ENCODE data around the gene ARHGEF28.

The ARHGEF28 gene

DNA sequence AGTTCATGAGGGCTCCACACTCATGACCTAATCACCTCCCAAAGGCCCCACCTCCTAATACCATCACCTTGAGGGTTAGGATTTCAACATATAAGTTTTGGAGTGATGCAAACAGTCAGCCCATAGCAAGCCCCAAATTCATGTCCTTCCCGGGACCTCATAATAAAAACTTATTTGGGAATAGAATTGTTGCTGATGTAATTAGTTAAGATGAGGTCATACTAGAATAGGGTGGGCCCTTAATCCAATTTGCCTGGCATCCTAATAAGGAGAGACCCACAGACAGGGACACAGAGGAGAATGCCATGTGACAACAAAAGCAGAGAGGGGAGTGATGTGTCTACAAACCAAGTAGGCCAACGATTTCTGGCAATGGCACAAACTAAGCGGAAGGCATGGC, 347.1 kb downstream of the ARHGEF28 start:
- Mint-ChIP-seq H3K9me3 (ENCODE audit: low read depth) (no peaks in the 10 kb centered on the region), H3K36me3 (no peaks in the 10 kb centered on the region), H3K27ac (no peak overlapping the region), H3K27me3 (peaks cover 1% of the 10 kb centered on the region), H3K4me1 (ENCODE audit: low read depth) (no peaks in the 10 kb centered on the region), H3K4me3 (no peak overlapping the region)

DNA sequence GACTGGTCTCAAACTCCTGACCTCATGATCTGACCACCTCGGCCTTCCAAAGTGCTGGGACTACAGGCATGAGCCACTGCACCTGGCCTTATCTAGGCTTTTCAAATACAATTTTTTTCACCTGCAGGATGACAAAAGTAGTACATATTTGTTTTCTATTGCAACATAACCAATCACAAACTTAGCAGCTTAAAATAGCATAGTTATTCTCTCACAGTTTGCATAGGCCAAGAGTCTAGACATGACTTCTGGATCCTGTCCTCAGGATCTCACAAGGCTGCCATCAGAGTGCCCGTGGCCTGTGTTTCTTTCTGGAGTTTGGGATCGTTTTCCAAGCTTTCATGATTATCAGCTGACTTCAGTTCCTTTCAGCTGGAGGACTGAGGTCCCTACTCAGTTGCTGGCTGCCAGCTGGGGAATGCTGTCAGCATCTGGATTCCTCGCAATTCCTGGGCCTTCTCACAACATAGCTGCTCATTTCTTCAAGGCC, 348.9 kb downstream of the ARHGEF28 start:
- Mint-ChIP-seq H3K9me3 (ENCODE audit: low read depth) (no peaks in the 10 kb centered on the region), H3K36me3 (no peaks in the 10 kb centered on the region), H3K27me3 (peaks cover 1% of the 10 kb centered on the region), H3K4me1 (ENCODE audit: low read depth) (no peaks in the 10 kb centered on the region), H3K4me3 (no peak overlapping the region), H3K27ac (no peak overlapping the region)

DNA sequence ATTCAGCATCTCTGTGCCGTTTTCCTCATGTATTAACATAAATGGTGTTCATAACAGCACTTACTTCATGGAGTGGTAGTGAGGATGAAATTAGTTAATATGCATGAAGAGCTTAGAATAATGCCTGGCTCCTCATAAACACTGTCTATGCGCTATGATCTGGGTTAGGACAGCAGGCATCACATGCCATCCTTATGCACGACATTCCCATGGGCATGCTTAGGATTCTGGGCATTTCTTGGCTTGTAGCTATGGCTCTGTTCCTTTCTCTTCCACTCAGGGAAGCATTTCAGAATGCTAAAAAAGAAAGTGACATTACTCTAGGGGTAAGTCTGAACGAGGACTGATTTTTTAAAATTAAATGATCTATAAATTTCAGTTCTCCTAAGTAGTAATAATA, 349.8 kb downstream of the ARHGEF28 start:
- H3K4me1 Mint-ChIP-seq (ENCODE audit: low read depth): no peaks in the 10 kb centered on the region
- no peaks in the 10 kb centered on the region for H3K27me3 Mint-ChIP-seq
- no peak overlapping the region for H3K27ac Mint-ChIP-seq
- no peaks in the 10 kb centered on the region for H3K9me3 Mint-ChIP-seq (ENCODE audit: low read depth)
- H3K4me3 Mint-ChIP-seq: no peak overlapping the region
- no peaks in the 10 kb centered on the region for H3K36me3 Mint-ChIP-seq

DNA sequence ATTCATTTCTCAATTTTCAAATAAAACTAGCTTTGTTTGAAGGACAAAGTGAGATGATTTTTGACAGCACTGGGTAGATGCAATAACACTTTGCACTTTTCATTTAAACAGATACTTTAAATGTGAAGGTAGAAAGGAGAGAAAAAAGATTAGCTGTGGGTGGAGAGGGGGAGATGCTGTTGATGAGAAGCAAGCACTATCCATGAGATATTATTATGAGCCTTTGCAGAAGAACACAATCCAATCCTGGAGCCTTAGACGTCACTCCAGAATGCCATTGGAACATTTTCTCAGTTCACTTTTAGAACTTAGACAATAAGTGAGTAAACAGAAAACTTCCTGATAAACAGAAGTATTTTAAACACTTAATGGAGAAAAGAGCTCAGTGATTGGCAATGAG, 351.1 kb downstream of the ARHGEF28 start:
- Mint-ChIP-seq H3K27me3 (no peaks in the 10 kb centered on the region), H3K36me3 (no peaks in the 10 kb centered on the region), H3K9me3 (ENCODE audit: low read depth) (no peaks in the 10 kb centered on the region), H3K27ac (no peak overlapping the region), H3K4me1 (ENCODE audit: low read depth) (no peaks in the 10 kb centered on the region), H3K4me3 (no peak overlapping the region)

DNA sequence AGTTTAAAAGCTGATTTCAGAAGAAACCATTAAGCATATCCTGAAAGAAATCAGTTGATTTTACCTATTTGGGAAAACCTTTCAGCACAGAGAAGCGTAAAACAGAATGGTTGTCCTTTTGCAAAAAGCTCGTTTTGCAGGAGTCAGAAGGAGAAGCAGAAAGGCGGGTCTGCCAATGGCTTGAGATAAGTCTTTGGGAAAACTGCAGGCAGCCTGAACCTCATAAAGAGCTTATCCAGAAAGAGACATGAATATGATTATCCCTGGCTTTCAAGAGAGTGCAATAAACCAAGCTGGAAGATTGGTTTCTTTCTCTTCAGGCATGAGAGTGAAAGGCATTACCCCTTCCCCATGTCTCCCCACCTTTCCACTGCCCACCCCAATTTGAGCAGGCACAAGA, 353.3 kb downstream of the ARHGEF28 start:
- no peak overlapping the region for H3K4me3 Mint-ChIP-seq
- H3K36me3 Mint-ChIP-seq: no peaks in the 10 kb centered on the region
- no peaks in the 10 kb centered on the region for H3K4me1 Mint-ChIP-seq (ENCODE audit: low read depth)
- no peak overlapping the region for H3K27ac Mint-ChIP-seq
- no peaks in the 10 kb centered on the region for H3K9me3 Mint-ChIP-seq (ENCODE audit: low read depth)
- no peaks in the 10 kb centered on the region for H3K27me3 Mint-ChIP-seq

DNA sequence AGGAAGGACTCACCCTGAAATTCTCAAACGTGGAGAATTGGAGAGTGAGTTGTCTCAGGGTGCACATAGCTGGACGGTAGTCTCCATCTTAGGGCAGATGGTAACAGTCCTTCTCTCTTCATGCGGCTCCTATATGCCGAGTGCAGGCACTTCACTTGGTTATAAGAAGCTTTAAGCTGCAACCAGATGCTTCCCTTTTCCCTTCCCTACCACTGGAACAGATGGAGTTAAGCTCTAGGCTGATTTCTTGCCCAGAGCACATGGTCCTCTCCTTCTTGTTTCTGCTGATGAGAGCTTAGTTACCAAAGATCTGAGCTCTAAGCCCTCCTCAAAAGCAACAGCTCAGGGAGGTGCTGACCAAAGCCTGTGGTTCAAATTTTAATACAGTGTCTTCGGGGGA, 355.7 kb downstream of the ARHGEF28 start:
- Mint-ChIP-seq H3K4me1 (ENCODE audit: low read depth) (no peaks in the 10 kb centered on the region), H3K9me3 (ENCODE audit: low read depth) (no peaks in the 10 kb centered on the region), H3K36me3 (no peaks in the 10 kb centered on the region), H3K27me3 (peaks cover 2% of the 10 kb centered on the region), H3K4me3 (no peak overlapping the region), H3K27ac (no peak overlapping the region)

DNA sequence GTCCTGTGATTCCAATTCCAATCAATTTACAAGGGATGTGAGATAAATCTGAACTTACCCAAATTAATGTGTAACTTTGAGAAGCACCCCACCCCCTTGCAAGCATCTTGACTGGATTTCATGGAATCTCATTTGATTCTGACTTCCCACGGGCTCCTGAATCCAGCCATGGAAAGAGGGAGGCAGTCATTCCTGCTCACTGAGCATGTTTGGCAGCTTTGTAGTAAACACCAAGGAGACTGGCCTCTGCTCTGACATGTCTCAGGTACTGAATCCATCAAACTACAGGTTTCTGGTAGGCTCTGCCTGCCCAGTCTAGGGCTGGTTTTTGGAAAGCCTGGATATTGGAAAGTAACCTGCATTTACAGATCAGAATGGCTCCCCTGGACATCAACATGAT, 357.6 kb downstream of the ARHGEF28 start:
- Mint-ChIP-seq H3K4me1 (ENCODE audit: low read depth) (no peaks in the 10 kb centered on the region), H3K9me3 (ENCODE audit: low read depth) (no peaks in the 10 kb centered on the region), H3K4me3 (no peak overlapping the region), H3K27ac (no peak overlapping the region), H3K36me3 (no peaks in the 10 kb centered on the region), H3K27me3 (peaks cover 4% of the 10 kb centered on the region)

DNA sequence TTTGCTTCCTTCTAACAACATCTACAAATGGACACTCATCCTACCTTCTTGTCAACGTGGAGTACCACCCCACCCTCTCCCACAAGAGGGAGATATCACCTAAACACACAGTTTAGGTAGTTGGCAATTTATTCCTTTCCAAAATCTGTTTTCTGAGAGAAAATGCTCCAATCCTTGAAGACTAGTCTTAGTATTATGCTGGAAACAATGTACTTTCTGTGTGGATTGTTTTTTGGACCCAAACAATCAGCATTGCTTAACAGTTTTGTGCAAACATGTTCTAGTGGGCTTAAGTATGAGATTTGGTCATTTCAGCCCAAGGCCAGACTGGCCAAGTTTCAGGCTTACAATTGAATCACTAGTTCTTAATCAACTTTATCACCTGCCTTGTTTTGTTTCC, 359.1 kb downstream of the ARHGEF28 start:
- Mint-ChIP-seq H3K9me3 (ENCODE audit: low read depth) (no peaks in the 10 kb centered on the region), H3K4me1 (ENCODE audit: low read depth) (no peaks in the 10 kb centered on the region), H3K4me3 (no peak overlapping the region), H3K36me3 (no peaks in the 10 kb centered on the region), H3K27me3 (peaks cover 4% of the 10 kb centered on the region), H3K27ac (no peak overlapping the region)

DNA sequence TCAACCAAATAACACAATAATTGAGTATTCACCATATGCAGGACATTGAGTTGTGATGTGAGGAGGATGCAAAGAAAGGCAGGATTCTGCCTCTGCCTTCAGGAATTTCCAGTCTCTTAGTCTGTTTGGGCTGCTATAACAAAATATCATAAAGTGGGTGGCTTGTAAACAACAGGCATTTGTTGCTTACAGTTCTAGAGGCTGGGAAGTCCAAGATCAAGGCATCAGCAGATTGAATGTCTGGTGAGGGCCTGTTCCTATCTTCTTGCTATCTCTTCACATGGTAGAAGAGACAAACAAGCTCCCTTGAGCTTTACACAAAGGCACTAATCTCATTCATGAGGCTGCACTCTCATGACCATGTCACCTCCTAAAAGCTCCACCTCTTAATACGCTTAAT, 360.7 kb downstream of the ARHGEF28 start:
- Mint-ChIP-seq H3K4me3 (no peak overlapping the region), H3K36me3 (no peaks in the 10 kb centered on the region), H3K4me1 (ENCODE audit: low read depth) (no peaks in the 10 kb centered on the region), H3K27me3 (peaks cover 6% of the 10 kb centered on the region), H3K27ac (no peak overlapping the region), H3K9me3 (ENCODE audit: low read depth) (no peaks in the 10 kb centered on the region)

DNA sequence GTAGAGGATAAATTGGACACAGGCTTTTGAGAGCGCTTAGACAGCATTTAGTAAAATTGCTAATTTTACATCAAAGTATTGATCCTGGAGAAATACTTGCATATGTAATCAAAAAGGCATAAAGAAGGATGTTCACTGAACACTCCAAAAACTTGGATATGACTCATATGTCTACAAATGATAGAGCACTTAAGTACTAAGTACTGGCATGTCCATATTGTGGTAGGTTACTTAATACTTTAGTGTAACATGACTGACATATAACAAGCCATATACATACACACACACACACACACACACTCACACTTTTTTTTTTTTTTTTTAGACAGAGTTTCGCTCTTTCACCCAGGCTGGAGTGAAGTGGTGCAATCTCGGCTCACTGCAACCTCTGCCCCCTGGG, 361.9 kb downstream of the ARHGEF28 start:
- H3K27me3 Mint-ChIP-seq: peaks cover 11% of the 10 kb centered on the region
- no peak overlapping the region for H3K4me3 Mint-ChIP-seq
- no peaks in the 10 kb centered on the region for H3K4me1 Mint-ChIP-seq (ENCODE audit: low read depth)
- H3K9me3 Mint-ChIP-seq (ENCODE audit: low read depth): no peaks in the 10 kb centered on the region
- no peak overlapping the region for H3K27ac Mint-ChIP-seq
- H3K36me3 Mint-ChIP-seq: peaks cover 2% of the 10 kb centered on the region

DNA sequence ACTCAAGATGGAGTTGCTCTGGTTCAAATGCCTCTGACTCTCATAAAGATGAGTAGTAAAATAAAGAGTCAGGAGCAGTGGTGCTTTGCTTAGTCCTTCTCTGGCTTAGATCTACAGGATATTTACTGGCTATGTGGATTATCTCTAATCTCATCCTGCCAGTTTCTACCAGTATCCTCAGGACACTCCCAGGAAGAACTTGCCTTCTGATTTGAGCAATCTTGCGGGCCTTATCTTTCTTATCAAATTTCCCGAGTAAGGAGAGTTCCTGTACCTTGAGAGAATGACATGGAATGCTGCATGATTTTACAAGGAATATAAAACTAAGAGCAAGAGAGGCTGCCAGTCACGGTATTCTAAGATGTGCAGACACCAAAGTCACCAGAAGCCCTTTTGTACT, 364.0 kb downstream of the ARHGEF28 start:
- Mint-ChIP-seq H3K27ac (no peak overlapping the region), H3K36me3 (peaks cover 2% of the 10 kb centered on the region), H3K4me3 (no peak overlapping the region), H3K4me1 (ENCODE audit: low read depth) (no peaks in the 10 kb centered on the region), H3K27me3 (peaks cover 13% of the 10 kb centered on the region), H3K9me3 (ENCODE audit: low read depth) (peaks cover 7% of the 10 kb centered on the region)

All from activated naive CD8-positive, alpha-beta T cell (primary cell).